Endothelial cell of umbilical vein (primary cell): Measurements from ENCODE around the gene DIDO1. TPM values are rescaled to one million over a fixed set of nuclear protein-coding genes. Genes with fewer than 3 reads are reported as not detected.

Source experiments
- BruUV-seq: library from RNA; stranded (reverse); fragments of 400-500 nt; replicated peaks from 2 replicates; lab custom pipeline; 2021; lab: Mats Ljungman, UMichigan
- CTCF ChIA-PET: fragments of 300-600, 350-600 bp; sonication (Branson Sonifier 250); formaldehyde crosslinking; loops from one replicate; lab custom pipeline; 2021; ENCODE audit warnings: antibody characterized with exemption, inconsistent platforms; lab: Charles Lee
- POLR2A ChIA-PET: fragments of 300-600, 350-600 bp; sonication (Branson Sonifier 250); formaldehyde crosslinking; loops from one replicate; lab custom pipeline; 2021; ENCODE audit warnings: antibody characterized with exemption, inconsistent platforms; lab: Charles Lee
- DNase-seq: peaks from one replicate; pipeline ENCODE4 v3.0.0-alpha.2; 2011; ENCODE audit warnings: low read depth, low spot score
- FAIRE-seq: peaks from 2 replicates; lab custom pipeline; 2011; peaks lifted over from hg19 to GRCh38; lab: Jason Lieb, UNC
- H2AFZ ChIP-seq: 2 replicates; pipeline ENCODE4 v1.6.0; 2012; ENCODE audit warnings: low read depth, low read length, control low read depth, inconsistent platforms
- H3K27ac ChIP-seq: 2 replicates; pipeline ENCODE4 v1.5.1; 2011; ENCODE audit warnings: low read depth, mild to moderate bottlenecking, control low read depth, low read length, moderate library complexity; ENCODE audit not compliant: insufficient read depth
- H3K27me3 ChIP-seq, 2 experiments: 2 replicates each; pipeline versions ENCODE4 v1.6.0 to v1.6.1; 2011; ENCODE audit warnings: low read length in 2 of 2, mixed read lengths in 1 of 2; ENCODE audit not compliant: control insufficient read depth in 2 of 2, insufficient read depth in 2 of 2
- H3K36me3 ChIP-seq, 2 experiments: 2 replicates in 1 of 2; 3 replicates in 1 of 2; pipeline ENCODE4 v1.5.1; 2011; ENCODE audit warnings: low read length in 2 of 2, mild to moderate bottlenecking in 1 of 2, moderate library complexity in 1 of 2; ENCODE audit not compliant: control insufficient read depth in 2 of 2, insufficient read depth in 2 of 2; ENCODE audit errors: extremely low read depth in 1 of 2
- H3K4me1 ChIP-seq: 3 replicates; pipeline ENCODE4 v1.5.1; 2011; ENCODE audit warnings: mild to moderate bottlenecking, low read length; ENCODE audit not compliant: control insufficient read depth, insufficient read depth; ENCODE audit errors: extremely low read depth
- H3K4me2 ChIP-seq: 2 replicates; pipeline ENCODE4 v1.6.1; 2011; ENCODE audit warnings: low read length, control low read depth, mixed read lengths; ENCODE audit not compliant: insufficient read depth
- H3K4me3 ChIP-seq, 3 experiments: fragments of 200-600 bp in 1 of 3; sonication (generic), shearing (Covaris generic) in 1 of 3; replicated peaks in 1 of 3; 2 replicates each; pipeline ENCODE4 v1.5.1; 2011 to 2016; ENCODE audit warnings: control low read depth in 3 of 3, low read length in 3 of 3, mild to moderate bottlenecking in 2 of 3, inconsistent platforms in 1 of 3, low read depth in 1 of 3, moderate library complexity in 1 of 3; ENCODE audit not compliant: insufficient read depth in 1 of 3
- H3K79me2 ChIP-seq: 2 replicates; pipeline ENCODE4 v1.6.0; 2012; ENCODE audit warnings: low read length, inconsistent platforms; ENCODE audit not compliant: control insufficient read depth, insufficient read depth
- H3K9ac ChIP-seq: replicated peaks from 2 replicates; pipeline ENCODE3; 2011; ENCODE audit warnings: low read length, control low read depth; ENCODE audit not compliant: insufficient read depth; ENCODE audit errors: extremely low read depth
- H3K9me1 ChIP-seq: replicated peaks from 3 replicates; pipeline ENCODE4 v1.6.0; 2011; ENCODE audit warnings: mild to moderate bottlenecking, low read length; ENCODE audit not compliant: control insufficient read depth, insufficient read depth; ENCODE audit errors: extremely low read depth
- H3K9me3 ChIP-seq: replicated peaks from 2 replicates; pipeline ENCODE4 v1.5.1; 2012; ENCODE audit warnings: low read length, inconsistent platforms; ENCODE audit not compliant: control insufficient read depth, insufficient read depth
- H4K20me1 ChIP-seq: replicated peaks from 2 replicates; pipeline ENCODE3; 2011; ENCODE audit warnings: mild to moderate bottlenecking, low read length; ENCODE audit not compliant: control insufficient read depth, insufficient read depth; ENCODE audit errors: extremely low read depth
- GATA2 ChIP-seq: IDR thresholded peaks from 2 replicates; pipeline ENCODE4 v1.7.0; 2011; ENCODE audit warnings: low read depth, mild to moderate bottlenecking, moderate library complexity, mixed read lengths, low read length; ENCODE audit not compliant: insufficient read length, insufficient read depth
- MYC ChIP-seq: IDR thresholded peaks from one replicate; pipeline ENCODE4 v1.6.1; 2011; ENCODE audit warnings: mild to moderate bottlenecking, low read depth, low read length
- POLR2AphosphoS5 ChIP-seq: IDR thresholded peaks from 2 replicates; pipeline ENCODE4 v1.6.1; 2012; ENCODE audit warnings: low read depth, mild to moderate bottlenecking, control low read depth, low read length, moderate library complexity; ENCODE audit not compliant: insufficient read depth
- dilution Hi-C: fragments of 300-500 bp; cut with MboI; formaldehyde crosslinking; loops from one replicate; pipeline ENCODE4 v1.15.0; 2019; ENCODE audit warnings: low sequenced_read_pairs; ENCODE audit not compliant: extremely low pct_ligation_motif_present
- intact Hi-C: fragments of 100-400 bp; cut with micrococcal nuclease; formaldehyde crosslinking; loops from one replicate; pipeline ENCODE4 v1.10.0; 2022
- polyA plus RNA-seq, 4 experiments: library from polyadenylated mRNA; depleted of rRNA in 3 of 4; stranded (reverse) in 3 of 4; unstranded in 1 of 4; fragments of >200 nt; gene quantifications; 2 replicates each; pipeline versions ENCODE4 v1.2.1 to v1.2.3, GENCODE V29; 2011 to 2012; ENCODE audit warnings: missing spikeins in 1 of 4
- total RNA-seq: library from RNA; stranded (reverse); gene quantifications from 2 replicates; pipeline ENCODE4 v1.2.3, GENCODE V29; 2021
- TF ChIP-seq, protein P1 (sequence below), 2 donors: IDR thresholded peaks; 1 replicate in 1 of 2; 2 replicates in 1 of 2; pipeline ENCODE4 v1.5.1; 2011; ENCODE audit warnings: low read length in 2 of 2, mild to moderate bottlenecking in 2 of 2, moderate library complexity in 2 of 2, control low read depth in 1 of 2, inconsistent platforms in 1 of 2, low read depth in 1 of 2; ENCODE audit not compliant: insufficient read depth in 1 of 2; ENCODE audit errors: extremely low read depth in 1 of 2

The DIDO1 gene
- total and polyA plus RNA-seq, 2 donors (not counting 3 experiments of a cell fraction or from before 2014, with no cell fraction given) = 22.1 to 51.2 TPM

DNA sequence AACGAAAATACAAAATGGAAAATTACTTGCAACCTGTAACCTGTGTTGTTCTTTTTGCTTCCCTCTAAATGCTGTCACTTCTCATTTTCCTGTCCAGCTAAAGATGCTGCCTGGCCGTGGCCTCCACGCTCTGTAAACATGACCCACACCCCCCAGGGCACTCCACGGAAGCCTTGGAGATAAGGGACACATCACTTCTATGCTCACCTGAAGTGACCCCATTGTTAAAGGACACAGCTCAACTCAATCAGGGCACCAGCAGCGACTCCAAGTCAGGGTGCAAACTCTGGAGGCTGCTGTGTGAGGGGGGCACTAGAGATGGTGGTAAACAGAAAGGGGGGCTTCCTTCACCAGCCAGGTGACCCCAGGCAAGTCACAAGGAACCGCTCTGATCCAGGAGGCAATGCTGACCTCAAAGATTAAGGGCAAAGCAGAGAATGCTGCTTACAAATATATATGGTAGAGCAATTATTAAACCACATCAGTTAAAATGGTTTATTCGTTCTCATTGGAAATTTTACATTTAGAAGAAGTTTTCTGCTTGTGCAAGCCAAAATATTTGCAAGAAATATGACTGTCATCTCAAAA lies 13.2 kb downstream of the DIDO1 start:
- intact Hi-C loops = no loop called here
- ChIA-PET CTCF (interaction anchor here (1.1 kb wide), 1 partner anchor 38 kb away, joined by 3 read pairs; no protein-coding TSS in a partner anchor), POLR2A (no interaction called here)
- dilution Hi-C loops = no loop called here
- H3K36me3 ChIP-seq = peaks cover 20 to 38% of the 10 kb centered on the region in 2 experiments
- no peak for FAIRE-seq
- H3K9me1 ChIP-seq = no peaks in the 10 kb centered on the region
- no peak overlapping the region for H3K4me3 ChIP-seq
- no peak overlapping the region for H3K27ac ChIP-seq
- no peak overlapping the region for H3K4me2 ChIP-seq
- H4K20me1 ChIP-seq = peaks cover 7% of the 10 kb centered on the region
- no peaks in the 10 kb centered on the region for H3K4me1 ChIP-seq
- DNase-seq = no peak
- peaks cover 93% of the 10 kb centered on the region for H3K79me2 ChIP-seq
- no peaks in the 10 kb centered on the region for H3K9me3 ChIP-seq
- H3K27me3 ChIP-seq = no peaks in the 10 kb centered on the region
- no peak overlapping the region for H2AFZ ChIP-seq
- H3K9ac ChIP-seq = no peak overlapping the region
- BruUV-seq = no TSS peak
- TF ChIP-seq POLR2AphosphoS5 (no peak), MYC (no peak), GATA2 (no peak)
- TF ChIP-seq, protein P1, sequence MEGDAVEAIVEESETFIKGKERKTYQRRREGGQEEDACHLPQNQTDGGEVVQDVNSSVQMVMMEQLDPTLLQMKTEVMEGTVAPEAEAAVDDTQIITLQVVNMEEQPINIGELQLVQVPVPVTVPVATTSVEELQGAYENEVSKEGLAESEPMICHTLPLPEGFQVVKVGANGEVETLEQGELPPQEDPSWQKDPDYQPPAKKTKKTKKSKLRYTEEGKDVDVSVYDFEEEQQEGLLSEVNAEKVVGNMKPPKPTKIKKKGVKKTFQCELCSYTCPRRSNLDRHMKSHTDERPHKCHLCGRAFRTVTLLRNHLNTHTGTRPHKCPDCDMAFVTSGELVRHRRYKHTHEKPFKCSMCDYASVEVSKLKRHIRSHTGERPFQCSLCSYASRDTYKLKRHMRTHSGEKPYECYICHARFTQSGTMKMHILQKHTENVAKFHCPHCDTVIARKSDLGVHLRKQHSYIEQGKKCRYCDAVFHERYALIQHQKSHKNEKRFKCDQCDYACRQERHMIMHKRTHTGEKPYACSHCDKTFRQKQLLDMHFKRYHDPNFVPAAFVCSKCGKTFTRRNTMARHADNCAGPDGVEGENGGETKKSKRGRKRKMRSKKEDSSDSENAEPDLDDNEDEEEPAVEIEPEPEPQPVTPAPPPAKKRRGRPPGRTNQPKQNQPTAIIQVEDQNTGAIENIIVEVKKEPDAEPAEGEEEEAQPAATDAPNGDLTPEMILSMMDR (IDR thresholded peaks at IDR 0.05; ENCODE audit: extremely low read depth in 1 of 2, insufficient read depth in 1 of 2, low read depth in 1 of 2, low read length in 2 of 2) = no peak
